C1 segment of cervical spinal cord (tissue), 14 donors: ENCODE results near the gene AMN1.

ENCODE experiments used
- DNase-seq, 14 donors: peaks; one replicate each; lab custom pipeline; 2025; lab: John Stamatoyannopoulos, UW

AMN1 gene

GRCh38 chr12:31631023-31631724, 97.6 kb downstream of the AMN1 start:
- no peak for DNase-seq

DNA sequence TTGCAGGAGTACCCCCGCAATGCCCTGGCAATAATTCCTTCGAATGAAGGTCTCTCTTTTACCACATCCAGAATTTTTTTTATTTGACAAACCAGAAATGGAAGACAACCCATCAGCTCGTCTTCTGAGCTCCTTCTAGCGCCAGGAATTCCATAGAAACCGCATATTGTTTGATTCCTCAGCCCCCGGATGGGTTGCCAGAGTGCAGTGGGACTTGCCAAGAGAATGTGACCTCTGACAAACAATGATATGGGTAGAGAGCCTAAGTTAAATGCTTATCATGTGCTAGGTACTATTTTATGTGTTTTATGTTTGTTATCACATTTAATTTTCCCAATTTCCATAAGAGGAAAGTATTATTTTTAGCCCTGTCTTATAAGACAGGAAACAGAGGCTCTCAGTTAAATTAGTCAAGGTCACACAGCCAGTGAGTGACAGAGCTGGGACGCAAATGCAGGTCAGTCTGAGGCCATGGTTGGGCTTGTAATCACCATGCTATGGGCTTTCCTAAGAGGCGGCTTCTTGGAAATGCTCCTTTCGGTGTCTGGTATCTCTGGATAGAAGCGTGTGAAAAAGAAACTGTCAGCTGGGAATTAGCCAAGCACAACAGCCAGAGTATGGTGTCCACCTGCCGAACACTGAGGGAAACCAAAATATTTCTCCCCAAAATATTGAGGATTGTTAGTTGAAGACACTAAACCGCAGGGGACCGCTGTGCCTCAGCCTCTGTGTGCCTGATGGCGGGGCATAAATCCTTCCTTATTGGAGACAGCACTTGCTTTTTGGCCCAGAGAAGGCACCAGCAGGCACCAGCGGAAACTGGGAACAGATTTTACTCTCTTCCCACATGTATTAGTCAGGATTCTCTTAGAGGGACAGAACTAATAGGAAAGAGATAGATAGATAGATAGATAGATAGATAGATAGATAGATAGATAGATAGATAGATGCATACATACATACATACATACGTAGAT, 98.8 kb downstream of the AMN1 start:
- DNase-seq: peak in 1 of 14 donors; percentile 58

GRCh38 chr12:31627456-31628054, 101.3 kb downstream of the AMN1 start:
- DNase-seq: no peak

DNA sequence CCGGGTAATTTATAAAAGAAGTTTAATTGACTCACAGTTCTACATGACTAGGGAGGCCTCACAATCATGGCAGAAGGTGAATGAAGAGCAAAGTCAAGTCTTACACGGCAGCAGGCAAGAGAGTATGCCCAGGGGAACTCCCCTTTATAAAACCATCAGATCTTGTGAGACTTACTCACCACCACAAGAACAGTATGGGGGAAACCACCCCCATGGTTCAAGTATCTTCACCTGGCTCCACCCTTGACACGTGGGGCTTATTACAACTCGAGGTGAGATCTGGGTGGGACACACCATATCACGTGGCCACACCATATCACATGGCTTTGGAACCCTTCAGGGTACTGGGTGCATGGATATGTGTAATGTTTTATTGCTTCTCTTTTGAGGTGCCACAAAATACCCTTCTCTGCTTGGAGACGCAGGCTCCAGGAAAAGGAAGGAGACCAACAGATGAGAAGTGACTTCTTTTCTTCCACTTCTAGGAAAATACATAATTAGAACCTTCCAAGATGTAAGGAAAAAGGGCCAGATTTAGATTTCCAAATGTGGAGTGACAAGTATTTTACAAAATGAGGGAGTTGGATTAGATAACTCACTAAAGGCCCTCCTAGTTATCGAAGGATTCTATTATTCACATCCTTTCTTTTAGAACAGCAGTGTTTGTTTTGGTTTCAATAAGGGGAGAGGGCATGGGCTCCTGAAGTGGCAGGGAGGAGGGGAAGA, 102.4 kb downstream of the AMN1 start:
- DNase-seq: no peak

GRCh38 chr12:31622038-31622437, 106.8 kb downstream of the AMN1 start:
- DNase-seq: no peak
